Measurements from ENCODE around the gene SENP1.

SENP1 gene

GRCh38 chr12:48061938-48062719, 43.8 kb downstream of the SENP1 start:
- no peak overlapping the region for H3K27ac Mint-ChIP-seq
- H3K36me3 Mint-ChIP-seq (ENCODE audit: low read depth): peaks cover 72% of the 10 kb centered on the region
- peaks cover 24% of the 10 kb centered on the region for H3K9me3 Mint-ChIP-seq
- TF ChIP-seq CTCF (IDR thresholded peaks at IDR 0.05; ENCODE audit: unreplicated experiment in 3 of 3): peak in 2 of 3 experiments; percentile 17 to 37
- no peaks in the 10 kb centered on the region for H3K4me1 Mint-ChIP-seq
- H3K4me3 Mint-ChIP-seq: no peak overlapping the region
- H3K27me3 Mint-ChIP-seq (ENCODE audit: low read depth): no peaks in the 10 kb centered on the region

GRCh38 chr12:48060474-48060873, 45.4 kb downstream of the SENP1 start:
- Mint-ChIP-seq H3K4me1 (no peaks in the 10 kb centered on the region), H3K36me3 (ENCODE audit: low read depth) (peaks cover 63% of the 10 kb centered on the region), H3K27ac (no peak overlapping the region), H3K27me3 (ENCODE audit: low read depth) (no peaks in the 10 kb centered on the region), H3K4me3 (no peak overlapping the region), H3K9me3 (peaks cover 24% of the 10 kb centered on the region)
- no peak for TF ChIP-seq CTCF (IDR thresholded peaks at IDR 0.05; ENCODE audit: unreplicated experiment in 3 of 3)

- no peak for TF ChIP-seq CTCF (IDR thresholded peaks at IDR 0.05; ENCODE audit: unreplicated experiment in 3 of 3)
- no peaks in the 10 kb centered on the region for H3K27me3 Mint-ChIP-seq (ENCODE audit: low read depth)
These were observed 47.1 kb downstream of the SENP1 start for GRCh38 chr12:48058771-48059170.

GRCh38 chr12:48054955-48055821, 50.7 kb downstream of the SENP1 start:
- H3K27me3 Mint-ChIP-seq (ENCODE audit: low read depth): no peaks in the 10 kb centered on the region
- H3K27ac Mint-ChIP-seq: no peak overlapping the region
- H3K9me3 Mint-ChIP-seq: peaks cover 19% of the 10 kb centered on the region
- peaks cover 36% of the 10 kb centered on the region for H3K36me3 Mint-ChIP-seq (ENCODE audit: low read depth)
- no peak for TF ChIP-seq CTCF (IDR thresholded peaks at IDR 0.05; ENCODE audit: unreplicated experiment in 3 of 3)
- no peaks in the 10 kb centered on the region for H3K4me1 Mint-ChIP-seq
- H3K4me3 Mint-ChIP-seq: no peak overlapping the region

More at GRCh38 chr12:48058771-48059170, 47.1 kb downstream of the SENP1 start:
- H3K36me3 Mint-ChIP-seq (ENCODE audit: low read depth): peaks cover 52% of the 10 kb centered on the region
- H3K4me3 Mint-ChIP-seq: no peak overlapping the region
- H3K9me3 Mint-ChIP-seq: peaks cover 24% of the 10 kb centered on the region
- H3K4me1 Mint-ChIP-seq: no peaks in the 10 kb centered on the region
- H3K27ac Mint-ChIP-seq: no peak overlapping the region

GRCh38 chr12:48053883-48054282, 52.0 kb downstream of the SENP1 start:
- H3K27me3 Mint-ChIP-seq (ENCODE audit: low read depth): no peaks in the 10 kb centered on the region
- no peak for TF ChIP-seq CTCF (IDR thresholded peaks at IDR 0.05; ENCODE audit: unreplicated experiment in 3 of 3)
- no peak overlapping the region for H3K4me3 Mint-ChIP-seq
- peaks cover 34% of the 10 kb centered on the region for H3K36me3 Mint-ChIP-seq (ENCODE audit: low read depth)
- H3K9me3 Mint-ChIP-seq: peaks cover 8% of the 10 kb centered on the region
- H3K4me1 Mint-ChIP-seq: no peaks in the 10 kb centered on the region
- no peak overlapping the region for H3K27ac Mint-ChIP-seq
